Heart left ventricle (tissue), 16 donors: ENCODE results near the gene RXRA. TPM values are rescaled to one million over a fixed set of nuclear protein-coding genes. Genes with fewer than 3 reads are reported as not detected.

ENCODE experiments used
- ATAC-seq, 4 donors: fragments of 200-7000 bp; cut with Tn5 transposase; one replicate each; pipeline ENCODE4 v1.9.1; 2020 to 2022; ENCODE audit warnings: moderate library complexity in 4 of 4, mild to moderate bottlenecking in 3 of 4, moderate number of reproducible peaks in 1 of 4
- DNase-seq, 5 donors: peaks; one replicate each; pipeline ENCODE4 v3.0.0-alpha.2; 2020
- H3K27ac ChIP-seq, 12 donors: fragments of 200-600 bp; sonication (generic) in 4 of 12; one replicate each; pipeline versions ENCODE4 v1.5.0 to v1.8.0; 2016 to 2022; ENCODE audit warnings: mild to moderate bottlenecking in 2 of 12
- H3K27me3 ChIP-seq, 9 donors: fragments of 200-600 bp; sonication (generic) in 2 of 9; one replicate each; pipeline versions ENCODE4 v1.5.1 to v1.8.0; 2016 to 2022; ENCODE audit warnings: mild to moderate bottlenecking in 3 of 9
- H3K36me3 ChIP-seq, 9 donors: fragments of 200-600 bp; sonication (generic) in 2 of 9; one replicate each; pipeline versions ENCODE4 v1.5.0 to v1.8.0; 2018 to 2022; ENCODE audit warnings: mild to moderate bottlenecking in 2 of 9
- H3K4me1 ChIP-seq, 12 donors: fragments of 200-600 bp; sonication (generic) in 4 of 12; one replicate each; pipeline versions ENCODE4 v1.5.0 to v1.8.0; 2016 to 2022; ENCODE audit warnings: mild to moderate bottlenecking in 3 of 12
- H3K4me3 ChIP-seq, 12 donors: fragments of 200-600 bp; sonication (generic) in 4 of 12; one replicate each; pipeline versions ENCODE4 v1.5.0 to v1.8.0; 2017 to 2022; ENCODE audit warnings: mild to moderate bottlenecking in 9 of 12, moderate library complexity in 4 of 12
- H3K9me3 ChIP-seq, 12 donors: fragments of 200-600 bp; sonication (generic) in 4 of 12; one replicate each; pipeline versions ENCODE4 v1.5.0 to v1.8.0; 2016 to 2022; ENCODE audit warnings: mild to moderate bottlenecking in 1 of 12
- POLR2A ChIP-seq, 2 donors: fragments of 450-650 bp; IDR thresholded peaks; one replicate each; pipeline ENCODE4 v1.6.1; 2017; ENCODE audit warnings: antibody characterized with exemption in 2 of 2, mild to moderate bottlenecking in 2 of 2, moderate library complexity in 2 of 2
- WGBS, 4 donors: extraction: QIAGEN DNeasy Blood & Tissue Kit in 2 of 4; methylation state at CpG; one replicate each; pipeline versions ENCODE4 v1.1.5 to v1.1.7; 2013 to 2018; 5-methylcytosine and 5-hydroxymethylcytosine counted together
- intact Hi-C, 10 donors: fragments of 100-400 bp; cut with DNase I; formaldehyde crosslinking; loops; one replicate each; pipeline versions ENCODE4 v1.11.1 to v1.14.2; 2022
- polyA plus RNA-seq, 2 donors: library from polyadenylated mRNA; stranded (reverse); fragments of 200-250 nt; gene quantifications; one replicate each; pipeline ENCODE4 v1.2.3, GENCODE V29; 2013
- total RNA-seq, 9 donors: library from RNA; depleted of rRNA in 2 of 9; stranded (reverse); fragments of >200 nt in 2 of 9; fragmentation: NEBNext Ultra II Directional in 3 of 9; extraction: Animal tissue kit (Norgen Biotek cat#: 25700) in 3 of 9; gene quantifications; one replicate each; pipeline versions ENCODE4 v1.1.0 to v1.2.4, GENCODE V29; 2016 to 2023
- TF ChIP-seq, protein P1 (sequence below), 12 donors: fragments of 200-600 bp; sonication (generic) in 4 of 12; IDR thresholded peaks; one replicate each; pipeline versions ENCODE4 v1.5.0 to v1.8.0; 2018 to 2022; ENCODE audit warnings: antibody characterized with exemption in 12 of 12, mild to moderate bottlenecking in 5 of 12
- donor health status: ischemic (EF 13 %, LVEDD 7.1; RV severe dilation, severe dysfunction).
- donor health status: healthy with polysubstance abuse.
- donor health status: DM: no; HTN: yes; CAD: no.
- donor health status: DM: no; HTN: no; CAD: no.
- donor health status: ischemic (EF 25% LVEDD 6.9; RV normal size, moderate dysfunction).
- donor health status: ischemic (EF 25% LVEDD 5.7; RV mildly dilated, moderate dysfunction).
- donor health status: healthy.
- donor health status: DM: yes; HTN: yes; CAD: no.
- donor health status: ischemic (EF 35%, LVEDD 5.7; RV mildly dilated, moderate dysfunction).
- donor health status: nonischemic (EF 11% LVEDD 7.7; RV severe dilation, severe dysfunction).
- donor health status: DM: yes; HTN: yes; CAD: no.
- donor health status: PGD.
- donor health status: ischemic (EF 29% LVEDD 5.4; RV normal size, mild dysfunction).
- donor health status: nonischemic (EF 23%, LVEDD 6.1; RV moderate dilation, normal function).

Gene RXRA
- total and polyA plus RNA-seq, 11 donors: 45.5 to 87.9 (median 54.9) TPM

DNA sequence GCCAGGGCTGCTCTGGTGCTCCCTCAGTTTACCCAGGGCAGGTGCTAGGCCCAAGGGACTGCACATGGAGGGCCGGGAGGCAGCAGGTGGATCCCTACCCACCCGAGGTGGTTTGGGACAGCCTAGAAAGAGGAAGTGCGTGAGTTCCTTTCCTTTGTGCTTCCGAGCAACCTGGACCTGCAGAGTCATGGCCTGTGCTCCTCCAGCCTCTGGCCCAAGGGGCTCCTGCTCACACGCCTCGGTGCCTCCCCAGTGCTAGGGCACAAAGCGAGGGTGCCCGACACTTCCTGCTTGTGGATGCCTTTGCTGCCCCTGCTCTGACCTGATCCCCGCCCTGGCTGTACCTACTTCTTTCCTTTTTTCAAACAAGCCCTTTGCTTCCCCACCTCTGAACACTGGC, 79.3 kb downstream of the RXRA start:
- 72 to 75% (median 73%) methylated on average over 8 to 9 of the region's 9 CpGs for WGBS, 4 donors
- Histone ChIP-seq H3K27ac (peak overlapping the region; percentile 67 to 94 (median 82)), H3K4me1 (peaks cover 57 to 100% (median 83%) of the 10 kb centered on the region in 12 donors), H3K4me3 (no peak overlapping the region), H3K36me3 (peaks cover 0 to 25% (median 2%) of the 10 kb centered on the region in 9 donors), H3K27me3 (no peaks in the 10 kb centered on the region), H3K9me3 (no peaks in the 10 kb centered on the region)
- TF ChIP-seq POLR2A (IDR thresholded peaks at IDR 0.05): no peak
- TF ChIP-seq, protein P1, sequence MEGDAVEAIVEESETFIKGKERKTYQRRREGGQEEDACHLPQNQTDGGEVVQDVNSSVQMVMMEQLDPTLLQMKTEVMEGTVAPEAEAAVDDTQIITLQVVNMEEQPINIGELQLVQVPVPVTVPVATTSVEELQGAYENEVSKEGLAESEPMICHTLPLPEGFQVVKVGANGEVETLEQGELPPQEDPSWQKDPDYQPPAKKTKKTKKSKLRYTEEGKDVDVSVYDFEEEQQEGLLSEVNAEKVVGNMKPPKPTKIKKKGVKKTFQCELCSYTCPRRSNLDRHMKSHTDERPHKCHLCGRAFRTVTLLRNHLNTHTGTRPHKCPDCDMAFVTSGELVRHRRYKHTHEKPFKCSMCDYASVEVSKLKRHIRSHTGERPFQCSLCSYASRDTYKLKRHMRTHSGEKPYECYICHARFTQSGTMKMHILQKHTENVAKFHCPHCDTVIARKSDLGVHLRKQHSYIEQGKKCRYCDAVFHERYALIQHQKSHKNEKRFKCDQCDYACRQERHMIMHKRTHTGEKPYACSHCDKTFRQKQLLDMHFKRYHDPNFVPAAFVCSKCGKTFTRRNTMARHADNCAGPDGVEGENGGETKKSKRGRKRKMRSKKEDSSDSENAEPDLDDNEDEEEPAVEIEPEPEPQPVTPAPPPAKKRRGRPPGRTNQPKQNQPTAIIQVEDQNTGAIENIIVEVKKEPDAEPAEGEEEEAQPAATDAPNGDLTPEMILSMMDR (IDR thresholded peaks at IDR 0.05): no peak
- DNase-seq (peak in 1 of 5 donors; percentile 59), ATAC-seq (no peak)
- intact Hi-C loops: loop anchor here in 3 of 10 donors (5.0 kb wide), 2 partner anchors 38 to 78 kb away; partner anchors contain the start of gene RXRA (in 2 of the 3)

DNA sequence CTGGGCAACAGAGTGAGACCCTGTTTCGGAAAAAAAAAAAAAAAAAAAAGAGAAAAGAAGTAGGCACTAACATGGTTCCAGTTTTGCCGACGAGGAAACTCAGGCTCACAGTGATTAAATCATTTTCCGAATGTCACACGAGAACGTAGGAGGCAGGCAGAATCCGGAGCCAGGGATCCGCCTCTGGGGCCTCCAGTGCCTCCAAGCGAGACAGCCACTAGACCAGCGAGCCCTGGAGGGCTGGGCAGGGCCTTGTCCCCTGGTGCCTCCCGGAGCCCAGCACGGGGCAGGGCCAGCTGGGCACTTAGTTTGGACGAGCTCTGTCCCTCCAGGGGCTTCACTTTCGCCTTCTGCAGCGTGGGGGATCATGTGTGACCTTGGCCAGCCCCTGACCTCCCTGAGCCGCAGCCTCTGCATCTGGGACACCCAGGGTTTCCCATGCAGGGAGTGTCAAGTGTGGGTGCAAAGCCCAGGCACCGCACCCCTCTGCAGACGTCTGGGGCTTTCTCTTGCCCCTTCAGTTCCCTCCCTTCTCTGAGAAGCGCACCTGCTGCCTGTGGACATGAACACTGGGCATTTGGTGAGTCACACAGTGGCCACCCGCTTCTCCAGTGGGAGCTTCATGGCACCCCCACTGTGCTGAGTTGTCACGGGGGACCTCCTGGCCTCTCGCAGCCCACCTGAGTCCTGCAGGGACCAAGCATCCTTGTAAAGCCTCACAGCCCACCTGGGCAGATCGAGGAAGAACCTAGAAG, 80.3 kb downstream of the RXRA start:
- no peaks in the 10 kb centered on the region for H3K9me3 ChIP-seq
- H3K27me3 ChIP-seq: no peaks in the 10 kb centered on the region
- H3K4me3 ChIP-seq: peak overlapping the region in 9 of 12 donors; percentile 24 to 43 (median 37)
- H3K4me1 ChIP-seq: peaks cover 58 to 100% (median 92%) of the 10 kb centered on the region in 12 donors
- peak in 1 of 5 donors; percentile 62 for DNase-seq
- WGBS, 4 donors: 36 to 52% (median 47%) methylated on average over 19 to 23 of the region's 23 CpGs
- TF ChIP-seq, protein P1 (IDR thresholded peaks at IDR 0.05): no peak
- TF ChIP-seq POLR2A (IDR thresholded peaks at IDR 0.05): no peak
- ATAC-seq: peak in 1 of 4 donors; percentile 10
- H3K36me3 ChIP-seq: peaks cover 0 to 25% (median 2%) of the 10 kb centered on the region in 9 donors
- intact Hi-C loops: loop anchor here in 4 of 10 donors (2.0 to 5.0 kb wide), 5 partner anchors 28 to 80 kb away; partner anchors contain the start of gene RXRA (in 3 of the 4)
- H3K27ac ChIP-seq: peak overlapping the region; percentile 14 to 94 (median 82)

DNA sequence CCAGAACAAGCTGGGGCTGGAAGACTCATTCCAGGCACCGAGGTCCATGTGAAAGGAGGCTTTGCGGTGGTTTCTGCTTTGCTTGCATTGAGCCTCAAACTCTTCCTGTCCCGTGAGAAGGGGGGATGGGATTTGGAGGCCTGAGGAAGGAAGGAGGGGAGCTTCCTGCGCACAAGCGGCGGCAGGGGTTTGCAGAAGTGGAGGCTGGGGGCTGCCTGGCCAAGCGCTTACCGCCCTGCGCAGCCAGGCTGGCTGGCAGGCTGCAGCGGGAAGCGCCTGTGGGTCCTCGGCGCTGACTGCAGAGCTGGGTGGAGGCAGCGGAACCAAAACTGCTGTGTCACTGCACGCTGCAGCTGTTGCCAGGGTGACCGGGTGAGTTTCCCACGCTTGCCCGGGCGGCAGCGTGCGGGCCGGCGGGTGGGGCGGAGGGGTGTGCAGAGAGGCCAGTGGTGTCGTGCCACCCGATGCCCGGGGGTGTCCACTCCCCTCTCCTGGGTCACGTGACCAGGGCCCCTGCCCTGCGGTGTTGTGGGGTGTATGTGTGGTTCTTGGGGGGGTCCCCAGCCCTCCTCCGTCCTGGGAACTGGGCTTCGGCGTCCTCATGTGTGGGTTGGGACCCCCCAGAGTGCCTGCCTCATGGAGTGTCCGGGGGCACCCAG, 81.0 kb downstream of the RXRA start:
- Histone ChIP-seq H3K4me1 (peaks cover 65 to 100% (median 95%) of the 10 kb centered on the region in 12 donors), H3K4me3 (peak overlapping the region in 10 of 12 donors; percentile 20 to 43 (median 34)), H3K9me3 (no peaks in the 10 kb centered on the region), H3K27ac (peak overlapping the region; percentile 14 to 94 (median 82)), H3K27me3 (no peaks in the 10 kb centered on the region), H3K36me3 (peaks cover 0 to 19% (median under 1%) of the 10 kb centered on the region in 9 donors)
- WGBS, 4 donors: 12 to 21% (median 15%) methylated on average over 22 to 33 of the region's 33 CpGs
- DNase-seq: peak; percentile 93 to 96 (median 95)
- peak; percentile 65 to 81 (median 76) for ATAC-seq
- TF ChIP-seq, protein P1 (IDR thresholded peaks at IDR 0.05): no peak
- TF ChIP-seq POLR2A (IDR thresholded peaks at IDR 0.05): peak in 1 of 2 donors; percentile 50
- intact Hi-C loops: loop anchor here in 4 of 10 donors (2.0 to 5.0 kb wide), 5 partner anchors 28 to 80 kb away; partner anchors contain the start of gene RXRA (in 3 of the 4)
